Chondrocyte (in vitro differentiated cells): ENCODE results near the gene SH3PXD2A. TPM values are rescaled to one million over a fixed set of nuclear protein-coding genes. Genes with fewer than 3 reads are reported as not detected.

Experiments
- DNase-seq: peaks from one replicate; pipeline ENCODE4 v3.0.0; 2021; ENCODE audit warnings: mixed read lengths, low spot score
- H3K27ac Mint-ChIP-seq: one replicate; pipeline ENCODE4 v1.8.0; 2021; ENCODE audit warnings: mild to moderate bottlenecking, moderate library complexity, mixed read lengths; ENCODE audit not compliant: unreplicated experiment
- H3K27me3 Mint-ChIP-seq: 2 replicates; pipeline ENCODE4 v1.8.0; 2021; ENCODE audit warnings: low read depth, mixed read lengths
- H3K36me3 Mint-ChIP-seq: 2 replicates; pipeline ENCODE4 v1.8.0; 2021; ENCODE audit warnings: low read depth, mixed read lengths
- H3K4me1 Mint-ChIP-seq: 2 replicates; pipeline ENCODE4 v1.8.0; 2021; ENCODE audit warnings: low read depth, mild to moderate bottlenecking, mixed read lengths
- H3K4me3 Mint-ChIP-seq: one replicate; pipeline ENCODE4 v1.8.0; 2021; ENCODE audit warnings: mild to moderate bottlenecking, moderate library complexity, mixed read lengths; ENCODE audit not compliant: unreplicated experiment
- H3K9me3 Mint-ChIP-seq: 2 replicates; pipeline ENCODE4 v1.8.0; 2021; ENCODE audit warnings: low read depth, mixed read lengths
- total RNA-seq: library from RNA; stranded (reverse); gene quantifications from 3 replicates; pipeline ENCODE4 v1.2.1, GENCODE V29; 2021
- TF ChIP-seq, protein P1 (sequence below): fragments of 200-600 bp; sonication (generic); IDR thresholded peaks from 2 replicates; pipeline ENCODE4 v1.5.0; 2021; ENCODE audit warnings: antibody characterized with exemption, mild to moderate bottlenecking, moderate library complexity

The SH3PXD2A gene
- total RNA-seq, 1 donor from 2014 or later, result 46.0 TPM

DNA sequence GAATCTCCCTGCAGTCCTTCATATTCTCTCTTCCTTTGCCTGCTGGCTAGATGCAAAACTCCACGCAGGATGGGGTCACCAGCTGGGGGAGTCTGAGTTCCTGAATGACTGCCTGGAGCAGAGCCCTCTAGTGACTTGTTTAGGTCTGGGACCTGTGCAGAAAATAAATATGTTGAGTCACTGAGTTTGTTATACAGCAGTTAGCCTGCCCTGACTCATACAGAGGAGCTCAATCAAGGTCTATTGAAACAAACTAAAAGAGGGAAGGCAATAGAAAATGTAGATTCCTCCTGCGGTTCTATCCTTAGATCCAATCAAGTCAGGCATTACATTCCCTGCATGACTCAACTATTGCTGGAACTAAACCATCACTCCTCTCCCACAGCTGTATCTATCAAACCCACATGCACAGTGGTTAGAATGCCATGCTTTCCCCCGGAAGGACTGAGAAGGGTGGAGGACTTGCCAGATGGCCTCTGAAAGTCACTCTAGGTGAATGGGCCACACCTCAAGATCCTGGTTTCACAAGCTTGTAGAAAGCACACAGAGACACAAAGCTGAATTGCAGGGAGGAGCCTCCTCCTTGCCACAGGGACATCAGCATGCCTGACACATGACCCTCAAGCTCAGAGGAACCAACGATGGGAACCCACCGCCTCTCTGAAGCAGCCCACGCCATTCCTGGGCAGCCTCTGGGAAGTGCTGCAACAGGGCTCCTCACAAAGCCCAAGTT lies 73.9 kb downstream of the SH3PXD2A start:
- no peak overlapping the region for H3K4me3 Mint-ChIP-seq
- H3K36me3 Mint-ChIP-seq, result no peaks in the 10 kb centered on the region
- no peaks in the 10 kb centered on the region for H3K9me3 Mint-ChIP-seq
- TF ChIP-seq, protein P1, sequence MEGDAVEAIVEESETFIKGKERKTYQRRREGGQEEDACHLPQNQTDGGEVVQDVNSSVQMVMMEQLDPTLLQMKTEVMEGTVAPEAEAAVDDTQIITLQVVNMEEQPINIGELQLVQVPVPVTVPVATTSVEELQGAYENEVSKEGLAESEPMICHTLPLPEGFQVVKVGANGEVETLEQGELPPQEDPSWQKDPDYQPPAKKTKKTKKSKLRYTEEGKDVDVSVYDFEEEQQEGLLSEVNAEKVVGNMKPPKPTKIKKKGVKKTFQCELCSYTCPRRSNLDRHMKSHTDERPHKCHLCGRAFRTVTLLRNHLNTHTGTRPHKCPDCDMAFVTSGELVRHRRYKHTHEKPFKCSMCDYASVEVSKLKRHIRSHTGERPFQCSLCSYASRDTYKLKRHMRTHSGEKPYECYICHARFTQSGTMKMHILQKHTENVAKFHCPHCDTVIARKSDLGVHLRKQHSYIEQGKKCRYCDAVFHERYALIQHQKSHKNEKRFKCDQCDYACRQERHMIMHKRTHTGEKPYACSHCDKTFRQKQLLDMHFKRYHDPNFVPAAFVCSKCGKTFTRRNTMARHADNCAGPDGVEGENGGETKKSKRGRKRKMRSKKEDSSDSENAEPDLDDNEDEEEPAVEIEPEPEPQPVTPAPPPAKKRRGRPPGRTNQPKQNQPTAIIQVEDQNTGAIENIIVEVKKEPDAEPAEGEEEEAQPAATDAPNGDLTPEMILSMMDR, result peak; percentile 48
- peaks cover 20% of the 10 kb centered on the region for H3K27me3 Mint-ChIP-seq
- H3K4me1 Mint-ChIP-seq, result peaks cover 18% of the 10 kb centered on the region
- DNase-seq, result no peak
- H3K27ac Mint-ChIP-seq, result no peak overlapping the region

DNA sequence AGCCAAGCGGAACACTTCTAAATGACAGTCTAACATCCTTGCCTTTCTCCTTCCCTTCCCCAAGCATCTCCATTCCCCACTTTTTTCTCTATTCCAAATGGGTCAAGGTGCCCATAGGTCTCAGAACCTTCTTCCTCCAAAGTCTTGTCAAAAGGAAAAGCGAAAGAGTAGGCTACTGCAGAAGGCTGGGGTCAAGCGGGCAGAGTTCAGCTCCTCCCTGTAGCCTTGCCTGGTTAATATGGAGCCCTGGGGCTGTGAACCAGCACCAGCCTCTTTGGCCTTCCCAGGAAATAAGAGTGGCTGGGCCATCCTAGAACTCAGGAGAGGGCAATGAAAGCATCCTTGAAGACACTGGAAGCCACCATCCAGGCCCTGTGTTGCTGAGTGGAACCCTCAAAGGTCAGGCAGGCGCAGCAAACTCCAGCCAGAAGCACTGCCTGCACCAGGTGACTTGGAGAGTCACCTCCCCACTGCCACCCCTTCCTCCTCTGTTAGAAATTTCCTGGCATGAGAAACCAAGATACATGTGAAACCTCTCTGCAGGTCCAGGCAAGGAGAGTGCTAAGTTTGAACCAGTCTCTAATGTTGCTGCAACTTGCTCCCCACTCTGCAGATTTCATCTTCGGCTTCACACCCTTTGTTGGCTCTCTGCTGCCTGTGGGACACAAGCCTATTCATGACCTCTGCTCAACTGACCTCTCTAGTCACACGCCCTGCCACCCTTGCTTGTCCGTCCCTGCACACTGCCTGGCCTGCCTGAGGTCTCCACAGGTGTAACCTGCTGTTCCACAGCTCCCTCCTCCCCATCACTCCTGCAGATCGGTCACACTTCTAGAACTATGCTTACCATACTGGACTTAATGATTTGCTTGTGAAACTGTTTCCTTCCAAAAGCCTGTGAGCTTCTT lies 74.9 kb downstream of the SH3PXD2A start:
- H3K9me3 Mint-ChIP-seq, result no peaks in the 10 kb centered on the region
- no peak overlapping the region for H3K4me3 Mint-ChIP-seq
- no peak for DNase-seq
- H3K36me3 Mint-ChIP-seq, result no peaks in the 10 kb centered on the region
- TF ChIP-seq, protein P1, result no peak
- H3K4me1 Mint-ChIP-seq, result peaks cover 18% of the 10 kb centered on the region
- peaks cover 17% of the 10 kb centered on the region for H3K27me3 Mint-ChIP-seq
- H3K27ac Mint-ChIP-seq, result no peak overlapping the region

DNA sequence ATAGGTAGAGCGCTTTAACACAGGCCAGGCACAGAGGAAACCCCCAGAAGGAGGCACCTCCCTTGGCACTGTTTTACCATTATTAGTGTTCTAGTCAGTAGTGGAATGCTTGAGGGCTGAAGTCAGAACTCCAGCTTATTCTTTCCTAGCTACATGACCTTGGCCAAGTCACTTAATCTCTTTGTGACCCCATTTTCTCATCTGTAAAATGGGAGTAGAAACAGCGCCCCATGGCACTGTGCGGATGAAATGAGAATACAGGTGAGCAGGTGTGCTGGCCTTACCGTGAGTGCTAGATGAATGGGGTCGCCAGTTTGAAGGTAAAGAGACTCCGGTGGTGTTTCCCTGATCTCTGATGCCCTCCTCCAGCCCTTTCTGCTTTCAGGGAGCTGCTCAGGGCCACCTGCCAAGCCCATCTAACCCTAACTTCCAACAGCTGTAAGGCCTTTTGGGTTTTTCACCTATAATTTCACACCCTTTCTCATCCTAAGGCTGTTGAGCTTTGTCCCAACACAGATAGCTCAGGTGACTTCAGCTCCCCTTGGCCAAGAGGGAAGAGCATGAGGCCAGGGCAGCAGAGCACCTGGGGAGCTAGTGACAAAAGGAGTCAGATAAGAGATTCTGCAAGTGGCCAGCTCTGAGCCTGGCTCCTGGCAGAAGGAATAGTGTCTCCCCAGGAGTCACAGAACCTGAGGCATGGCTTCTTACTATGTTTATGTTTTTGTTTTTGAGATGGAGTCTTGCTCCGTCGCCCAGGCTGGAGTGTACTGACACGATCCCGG lies 76.8 kb downstream of the SH3PXD2A start:
- DNase-seq, result no peak
- H3K9me3 Mint-ChIP-seq, result peaks cover 10% of the 10 kb centered on the region
- H3K4me1 Mint-ChIP-seq, result peaks cover 15% of the 10 kb centered on the region
- no peaks in the 10 kb centered on the region for H3K36me3 Mint-ChIP-seq
- no peak overlapping the region for H3K27ac Mint-ChIP-seq
- TF ChIP-seq, protein P1, result no peak
- no peak overlapping the region for H3K4me3 Mint-ChIP-seq
- H3K27me3 Mint-ChIP-seq, result peaks cover 8% of the 10 kb centered on the region

DNA sequence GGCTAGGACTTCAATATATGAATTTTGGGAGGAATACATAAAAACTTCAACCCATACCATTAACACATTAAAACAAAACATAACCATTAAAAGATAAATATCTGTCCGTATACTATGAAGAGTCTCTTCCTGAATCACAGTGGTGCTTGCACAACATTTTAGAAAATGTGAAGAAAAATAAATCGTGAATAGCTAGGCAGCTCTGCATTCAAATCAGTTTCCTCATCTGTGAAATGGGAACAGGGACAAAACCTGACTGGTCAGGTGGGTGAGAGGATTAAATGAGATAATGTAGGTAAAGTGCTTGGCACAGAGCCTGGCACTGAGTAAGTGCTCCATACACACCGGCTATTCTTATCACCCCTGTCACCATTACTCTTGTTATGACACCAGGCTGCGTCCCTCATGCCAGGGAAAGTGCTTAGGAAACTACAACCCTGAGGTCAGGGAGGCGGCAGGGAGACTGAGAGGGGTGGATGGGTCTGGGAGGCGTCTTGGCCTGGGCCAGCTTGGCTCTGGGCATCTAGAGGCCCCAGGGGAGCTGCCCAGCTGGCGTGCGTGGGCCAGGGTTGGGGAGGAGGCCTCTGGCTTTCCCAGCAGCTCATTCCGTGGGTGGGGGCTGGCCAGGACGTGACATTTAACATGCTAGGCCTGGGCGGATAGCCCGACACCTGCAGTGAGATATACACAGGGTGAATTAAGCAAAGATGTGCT lies 78.3 kb downstream of the SH3PXD2A start:
- peaks cover 3% of the 10 kb centered on the region for H3K27me3 Mint-ChIP-seq
- H3K4me1 Mint-ChIP-seq, result peaks cover 16% of the 10 kb centered on the region
- peaks cover 10% of the 10 kb centered on the region for H3K9me3 Mint-ChIP-seq
- TF ChIP-seq, protein P1, result no peak
- no peaks in the 10 kb centered on the region for H3K36me3 Mint-ChIP-seq
- no peak overlapping the region for H3K27ac Mint-ChIP-seq
- H3K4me3 Mint-ChIP-seq, result no peak overlapping the region
- no peak for DNase-seq
